ENCODE results near the gene SAP130.

SAP130 gene

DNA sequence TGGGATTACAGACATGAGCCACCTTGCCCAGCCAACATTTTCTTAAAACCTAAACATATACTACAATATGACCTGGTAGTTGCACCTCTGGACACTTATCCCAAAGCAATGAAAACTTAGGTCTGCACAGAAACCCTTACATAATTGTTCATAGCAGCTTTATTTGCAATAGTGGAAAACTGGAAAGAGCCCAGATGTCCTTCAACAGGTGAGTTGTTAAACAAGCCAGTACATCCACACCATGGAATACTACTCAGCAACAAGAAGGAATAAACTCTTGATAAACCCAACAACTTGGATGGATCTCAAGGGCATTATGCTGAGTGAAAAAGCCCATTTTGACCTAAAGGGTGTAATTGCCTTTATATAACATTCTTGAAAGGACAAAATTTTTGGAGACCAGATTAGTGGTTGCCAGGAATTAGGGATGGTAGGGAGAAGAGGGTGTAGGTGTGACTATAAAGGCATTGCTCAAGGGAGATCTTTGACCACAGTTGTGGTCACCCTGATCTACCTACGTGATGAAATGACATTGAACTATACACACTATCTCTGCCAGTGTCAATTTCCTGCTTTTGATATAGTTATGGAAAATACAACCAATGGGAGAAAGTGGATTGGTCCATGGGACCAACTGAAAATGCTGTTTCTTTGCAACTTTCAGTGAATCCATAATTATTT, 130.2 kb downstream of the SAP130 start:
- no peak for DNase-seq (ENCODE audit: low read depth in 2 of 2)
- TF ChIP-seq, protein P1, sequence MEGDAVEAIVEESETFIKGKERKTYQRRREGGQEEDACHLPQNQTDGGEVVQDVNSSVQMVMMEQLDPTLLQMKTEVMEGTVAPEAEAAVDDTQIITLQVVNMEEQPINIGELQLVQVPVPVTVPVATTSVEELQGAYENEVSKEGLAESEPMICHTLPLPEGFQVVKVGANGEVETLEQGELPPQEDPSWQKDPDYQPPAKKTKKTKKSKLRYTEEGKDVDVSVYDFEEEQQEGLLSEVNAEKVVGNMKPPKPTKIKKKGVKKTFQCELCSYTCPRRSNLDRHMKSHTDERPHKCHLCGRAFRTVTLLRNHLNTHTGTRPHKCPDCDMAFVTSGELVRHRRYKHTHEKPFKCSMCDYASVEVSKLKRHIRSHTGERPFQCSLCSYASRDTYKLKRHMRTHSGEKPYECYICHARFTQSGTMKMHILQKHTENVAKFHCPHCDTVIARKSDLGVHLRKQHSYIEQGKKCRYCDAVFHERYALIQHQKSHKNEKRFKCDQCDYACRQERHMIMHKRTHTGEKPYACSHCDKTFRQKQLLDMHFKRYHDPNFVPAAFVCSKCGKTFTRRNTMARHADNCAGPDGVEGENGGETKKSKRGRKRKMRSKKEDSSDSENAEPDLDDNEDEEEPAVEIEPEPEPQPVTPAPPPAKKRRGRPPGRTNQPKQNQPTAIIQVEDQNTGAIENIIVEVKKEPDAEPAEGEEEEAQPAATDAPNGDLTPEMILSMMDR (IDR thresholded peaks at IDR 0.05; ENCODE audit: low read depth, low read length): no peak
- no peak overlapping the region for H3K4me3 ChIP-seq (replicated peaks in 1 of 2; ENCODE audit: low read depth in 2 of 2, low read length in 2 of 2)

DNA sequence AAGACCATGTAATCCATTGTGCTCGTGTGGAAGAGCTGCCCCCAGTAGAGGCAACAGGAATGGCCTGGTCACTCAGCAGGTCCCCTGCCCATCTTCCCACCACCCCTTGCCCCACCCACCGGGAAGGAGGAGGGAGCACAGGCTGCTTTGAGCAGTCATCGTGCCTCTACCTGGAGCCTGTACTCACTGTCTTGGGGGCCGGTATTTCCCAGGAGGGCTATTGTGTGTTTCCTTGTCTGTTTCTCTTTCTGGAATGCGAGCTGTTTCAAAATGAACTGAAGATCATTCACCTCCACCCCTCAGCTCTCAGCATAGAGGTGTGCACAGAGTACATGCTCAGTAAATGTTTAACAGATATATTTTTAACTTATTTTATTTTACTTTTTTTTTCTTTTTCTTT, 134.4 kb downstream of the SAP130 start:
- no peak for DNase-seq (ENCODE audit: low read depth in 2 of 2)
- H3K4me3 ChIP-seq (replicated peaks in 1 of 2; ENCODE audit: low read depth in 2 of 2, low read length in 2 of 2): no peak overlapping the region
- TF ChIP-seq, protein P1 (IDR thresholded peaks at IDR 0.05; ENCODE audit: low read depth, low read length): no peak

DNA sequence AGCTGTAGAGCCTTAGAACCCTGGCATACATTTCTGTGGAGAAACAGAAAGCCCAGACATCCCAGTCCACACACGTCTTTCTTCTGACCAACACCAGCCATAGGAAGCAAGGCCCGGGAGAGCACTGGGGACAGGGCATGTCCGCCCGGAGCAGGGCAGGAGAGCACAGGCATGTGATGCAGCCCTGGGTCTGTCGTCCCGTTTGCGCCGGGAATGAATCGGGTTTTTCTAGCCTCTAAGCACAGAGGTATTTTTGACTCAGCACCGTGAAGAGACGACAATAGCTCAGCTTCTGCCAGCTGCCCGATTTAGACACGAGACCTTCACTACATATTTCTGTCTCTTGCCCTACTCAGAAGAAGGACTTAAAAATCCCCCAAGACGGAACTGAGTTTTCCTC, 134.8 kb downstream of the SAP130 start:
- TF ChIP-seq, protein P1 (IDR thresholded peaks at IDR 0.05; ENCODE audit: low read depth, low read length): no peak
- no peak overlapping the region for H3K4me3 ChIP-seq (replicated peaks in 1 of 2; ENCODE audit: low read depth in 2 of 2, low read length in 2 of 2)
- no peak for DNase-seq (ENCODE audit: low read depth in 2 of 2)

DNA sequence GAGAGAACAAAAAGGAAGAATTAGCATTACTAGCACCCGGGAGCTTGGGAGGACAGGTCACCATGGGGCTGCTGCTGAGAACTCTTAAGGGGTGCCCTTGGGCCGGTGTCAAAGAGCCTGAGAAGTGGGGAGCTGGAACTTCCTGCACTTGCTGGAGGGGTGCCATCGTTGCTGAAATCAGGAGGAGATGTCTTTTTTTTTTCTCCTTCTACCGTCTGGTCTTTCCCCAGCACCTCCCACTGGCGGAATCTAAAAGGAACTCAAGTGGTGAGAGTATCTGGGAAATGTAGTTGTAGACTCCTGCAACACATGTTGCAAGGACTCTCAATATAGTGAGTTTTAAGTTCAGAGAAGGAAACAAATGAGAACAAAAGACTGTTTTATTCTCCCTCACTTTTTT, 136.0 kb downstream of the SAP130 start:
- peak in 1 of 2 donors; percentile 9 for DNase-seq (ENCODE audit: low read depth in 2 of 2)
- TF ChIP-seq, protein P1 (IDR thresholded peaks at IDR 0.05; ENCODE audit: low read depth, low read length): no peak

More for the DNA sequence above, 136.0 kb downstream of the SAP130 start:
- H3K4me3 ChIP-seq (replicated peaks in 1 of 2; ENCODE audit: low read depth in 2 of 2, low read length in 2 of 2): no peak overlapping the region

All from cardiac fibroblast (primary cell).